ENCODE data around the gene RND3. TPM values are rescaled to one million over a fixed set of nuclear protein-coding genes. Genes with fewer than 3 reads are reported as not detected.

Gene RND3
- total and polyA plus RNA-seq, 2 donors (not counting 1 experiment from before 2014, with no cell fraction given) = not detected

GRCh38 chr2:150477347-150477746 lies 10.1 kb downstream of the RND3 start:
- 71% methylated on average over 1 of the region's 3 CpGs for WGBS (ENCODE audit: insufficient coverage)
- intact Hi-C loops (cut with micrococcal nuclease) = no loop called here

GRCh38 chr2:150476809-150477302 lies 10.6 kb downstream of the RND3 start:
- H3K27ac ChIP-seq (ENCODE audit: low read length in 2 of 2) = no peak overlapping the region
- ChIA-PET POLR2A (no interaction called here), CTCF (no interaction called here)
- H3K36me3 ChIP-seq (replicated peaks in 1 of 2; ENCODE audit: control extremely low read depth in 1 of 2, control insufficient read depth in 1 of 2, extremely low read depth in 1 of 2, insufficient read depth in 2 of 2, low read length in 1 of 2) = no peaks in the 10 kb centered on the region
- H3K27ac Mint-ChIP-seq = no peak overlapping the region
- TF ChIP-seq CTCF (IDR thresholded peaks at IDR 0.05) = no peak
- TF ChIP-seq EZH2 (IDR thresholded peaks at IDR 0.05; ENCODE audit: borderline replicate concordance, insufficient read depth, low read depth, low read length, poor library complexity, severe bottlenecking) = no peak
- H3K79me2 ChIP-seq (ENCODE audit: control insufficient read depth, insufficient read depth, low read length) = no peaks in the 10 kb centered on the region
- no peak overlapping the region for H3K9ac ChIP-seq (ENCODE audit: low read length)
- intact Hi-C loops (cut with micrococcal nuclease) = no loop called here
- no peak overlapping the region for H3K4me3 Mint-ChIP-seq
- H2AFZ ChIP-seq (ENCODE audit: insufficient read depth, low read depth, low read length, poor library complexity, severe bottlenecking) = no peak overlapping the region
- H3K4me1 Mint-ChIP-seq = no peaks in the 10 kb centered on the region
- H3K27me3 ChIP-seq (replicated peaks in 1 of 4; ENCODE audit: control extremely low read depth in 1 of 4, control insufficient read depth in 3 of 4, insufficient read depth in 4 of 4, low read length in 3 of 4) = no peaks in the 10 kb centered on the region
- H3K9me3 ChIP-seq (ENCODE audit: control extremely low read depth in 1 of 3, control insufficient read depth in 2 of 3, insufficient read depth in 1 of 3, low read length in 2 of 3) = no peaks in the 10 kb centered on the region
- H3K4me3 ChIP-seq (ENCODE audit: control extremely low read depth in 1 of 5, extremely low read depth in 1 of 5, insufficient read depth in 1 of 5, low read depth in 2 of 5, low read length in 4 of 5) = no peak overlapping the region
- 91% methylated on average over 4 of the region's 7 CpGs for WGBS (ENCODE audit: insufficient coverage)
- DNase-seq (no peak), ATAC-seq (ENCODE audit: low read depth) (no peak)
- no peaks in the 10 kb centered on the region for H4K20me1 ChIP-seq (ENCODE audit: control insufficient read depth, insufficient read depth, low read length, poor library complexity, severe bottlenecking)
- no peaks in the 10 kb centered on the region for H3K9me3 Mint-ChIP-seq (ENCODE audit: insufficient read depth)
- no peaks in the 10 kb centered on the region for H3K27me3 Mint-ChIP-seq
- H3K4me1 ChIP-seq (ENCODE audit: control insufficient read depth in 2 of 2, insufficient read depth in 2 of 2, low read length in 2 of 2) = no peaks in the 10 kb centered on the region
- H3K4me2 ChIP-seq (replicated peaks; ENCODE audit: low read depth, low read length, poor library complexity, severe bottlenecking) = no peak overlapping the region

More at GRCh38 chr2:150477347-150477746, 10.1 kb downstream of the RND3 start:
- Mint-ChIP-seq H3K27ac (no peak overlapping the region), H3K4me3 (no peak overlapping the region), H3K27me3 (no peaks in the 10 kb centered on the region), H3K4me1 (no peaks in the 10 kb centered on the region), H3K9me3 (ENCODE audit: insufficient read depth) (no peaks in the 10 kb centered on the region)
- no peak overlapping the region for H3K4me2 ChIP-seq (replicated peaks; ENCODE audit: low read depth, low read length, poor library complexity, severe bottlenecking)
- ChIA-PET CTCF (no interaction called here), POLR2A (no interaction called here)
- H3K9ac ChIP-seq (ENCODE audit: low read length) = no peak overlapping the region
- no peaks in the 10 kb centered on the region for H3K79me2 ChIP-seq (ENCODE audit: control insufficient read depth, insufficient read depth, low read length)
- no peaks in the 10 kb centered on the region for H3K36me3 ChIP-seq (replicated peaks in 1 of 2; ENCODE audit: control extremely low read depth in 1 of 2, control insufficient read depth in 1 of 2, extremely low read depth in 1 of 2, insufficient read depth in 2 of 2, low read length in 1 of 2)
- H3K4me3 ChIP-seq (ENCODE audit: control extremely low read depth in 1 of 5, extremely low read depth in 1 of 5, insufficient read depth in 1 of 5, low read depth in 2 of 5, low read length in 4 of 5) = no peak overlapping the region
- no peaks in the 10 kb centered on the region for H4K20me1 ChIP-seq (ENCODE audit: control insufficient read depth, insufficient read depth, low read length, poor library complexity, severe bottlenecking)
- no peaks in the 10 kb centered on the region for H3K4me1 ChIP-seq (ENCODE audit: control insufficient read depth in 2 of 2, insufficient read depth in 2 of 2, low read length in 2 of 2)
- TF ChIP-seq EZH2 (IDR thresholded peaks at IDR 0.05; ENCODE audit: borderline replicate concordance, insufficient read depth, low read depth, low read length, poor library complexity, severe bottlenecking) (no peak), CTCF (IDR thresholded peaks at IDR 0.05) (no peak)
- H3K9me3 ChIP-seq (ENCODE audit: control extremely low read depth in 1 of 3, control insufficient read depth in 2 of 3, insufficient read depth in 1 of 3, low read length in 2 of 3) = no peaks in the 10 kb centered on the region
- H3K27ac ChIP-seq (ENCODE audit: low read length in 2 of 2) = no peak overlapping the region
- no peak overlapping the region for H2AFZ ChIP-seq (ENCODE audit: insufficient read depth, low read depth, low read length, poor library complexity, severe bottlenecking)
- no peak for ATAC-seq (ENCODE audit: low read depth)
- H3K27me3 ChIP-seq (replicated peaks in 1 of 4; ENCODE audit: control extremely low read depth in 1 of 4, control insufficient read depth in 3 of 4, insufficient read depth in 4 of 4, low read length in 3 of 4) = no peaks in the 10 kb centered on the region
- no peak for DNase-seq
